Choroid plexus epithelial cell (primary cell): ENCODE results near the gene RAB33B.

ENCODE experiments used
- DNase-seq: peaks from one replicate; pipeline ENCODE4 v3.0.0-alpha.2; 2010; ENCODE audit warnings: low read depth
- H3K4me3 ChIP-seq: 2 replicates; pipeline ENCODE4 v1.5.1; 2011; ENCODE audit warnings: low read depth, mild to moderate bottlenecking, control low read depth, low read length, moderate library complexity
- TF ChIP-seq, protein P1 (sequence below): conservative IDR thresholded peaks from 2 replicates; pipeline ENCODE4 v1.5.1; 2011; ENCODE audit warnings: low read depth, mild to moderate bottlenecking, control low read depth, inconsistent platforms, low read length, moderate library complexity

RAB33B gene

DNA sequence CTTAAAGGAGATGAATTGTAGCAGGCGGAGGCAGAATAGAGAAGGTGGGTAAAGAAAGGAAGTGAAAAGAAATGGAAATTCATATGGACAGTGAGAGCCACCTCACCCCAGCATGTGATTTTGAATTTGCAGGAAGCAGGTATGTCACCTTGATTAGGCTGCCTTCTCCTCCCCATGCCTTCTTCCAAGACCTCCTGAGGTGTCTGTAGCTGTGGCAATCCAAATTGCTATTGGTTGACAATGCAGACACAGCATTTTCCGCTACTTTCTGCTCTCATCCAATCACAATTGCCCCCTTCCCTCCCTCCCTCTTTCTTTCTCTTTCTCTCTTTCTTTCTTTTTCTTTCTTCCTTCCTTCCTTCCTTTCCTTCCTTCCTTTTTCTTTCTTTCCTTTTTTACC lies 38.5 kb downstream of the RAB33B start:
- no peak for DNase-seq

DNA sequence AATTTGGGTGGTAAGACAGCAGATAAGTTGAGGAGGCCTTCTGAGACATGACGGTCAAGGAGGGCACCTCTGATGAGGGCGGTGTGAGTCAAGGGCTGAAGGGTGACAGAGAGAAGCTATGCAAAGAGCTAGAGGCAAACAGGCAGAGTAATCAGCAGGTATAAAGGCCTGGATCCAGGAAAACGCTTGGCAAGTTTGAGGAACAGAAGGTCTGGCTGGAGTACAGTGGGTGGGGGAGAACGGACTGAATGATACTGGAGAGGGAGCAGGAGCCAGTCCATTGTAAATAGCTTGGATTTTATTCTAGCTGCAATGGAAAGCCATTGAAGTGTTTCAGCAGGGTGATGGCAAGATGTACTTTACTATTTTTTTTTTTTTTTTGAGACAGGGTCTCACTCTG lies 39.3 kb downstream of the RAB33B start:
- DNase-seq, result no peak
- no peak overlapping the region for H3K4me3 ChIP-seq
- TF ChIP-seq, protein P1, sequence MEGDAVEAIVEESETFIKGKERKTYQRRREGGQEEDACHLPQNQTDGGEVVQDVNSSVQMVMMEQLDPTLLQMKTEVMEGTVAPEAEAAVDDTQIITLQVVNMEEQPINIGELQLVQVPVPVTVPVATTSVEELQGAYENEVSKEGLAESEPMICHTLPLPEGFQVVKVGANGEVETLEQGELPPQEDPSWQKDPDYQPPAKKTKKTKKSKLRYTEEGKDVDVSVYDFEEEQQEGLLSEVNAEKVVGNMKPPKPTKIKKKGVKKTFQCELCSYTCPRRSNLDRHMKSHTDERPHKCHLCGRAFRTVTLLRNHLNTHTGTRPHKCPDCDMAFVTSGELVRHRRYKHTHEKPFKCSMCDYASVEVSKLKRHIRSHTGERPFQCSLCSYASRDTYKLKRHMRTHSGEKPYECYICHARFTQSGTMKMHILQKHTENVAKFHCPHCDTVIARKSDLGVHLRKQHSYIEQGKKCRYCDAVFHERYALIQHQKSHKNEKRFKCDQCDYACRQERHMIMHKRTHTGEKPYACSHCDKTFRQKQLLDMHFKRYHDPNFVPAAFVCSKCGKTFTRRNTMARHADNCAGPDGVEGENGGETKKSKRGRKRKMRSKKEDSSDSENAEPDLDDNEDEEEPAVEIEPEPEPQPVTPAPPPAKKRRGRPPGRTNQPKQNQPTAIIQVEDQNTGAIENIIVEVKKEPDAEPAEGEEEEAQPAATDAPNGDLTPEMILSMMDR, result no peak

More for the DNA sequence above, 38.5 kb downstream of the RAB33B start:
- no peak overlapping the region for H3K4me3 ChIP-seq
- TF ChIP-seq, protein P1, result no peak

DNA sequence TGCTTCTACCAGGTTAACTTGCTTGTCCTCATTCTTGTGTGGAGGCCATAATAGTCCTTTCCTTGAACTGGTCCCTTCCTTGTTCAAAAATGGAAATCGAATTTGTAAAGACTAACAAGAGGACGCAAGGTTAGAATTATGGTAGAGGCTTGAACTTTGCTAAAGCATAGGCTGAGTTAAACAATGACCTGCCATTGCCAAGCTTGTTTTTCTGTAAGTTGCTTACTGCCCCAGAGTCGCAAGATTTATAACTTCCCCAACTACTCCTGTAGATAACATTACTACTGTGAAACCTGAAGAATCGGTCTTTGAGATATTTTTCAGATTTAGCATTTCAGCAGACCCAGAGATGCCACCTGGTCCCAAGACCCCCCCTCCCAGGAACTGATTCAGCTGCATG lies 45.3 kb downstream of the RAB33B start:
- no peak for DNase-seq
- TF ChIP-seq, protein P1, result no peak
- no peak overlapping the region for H3K4me3 ChIP-seq

DNA sequence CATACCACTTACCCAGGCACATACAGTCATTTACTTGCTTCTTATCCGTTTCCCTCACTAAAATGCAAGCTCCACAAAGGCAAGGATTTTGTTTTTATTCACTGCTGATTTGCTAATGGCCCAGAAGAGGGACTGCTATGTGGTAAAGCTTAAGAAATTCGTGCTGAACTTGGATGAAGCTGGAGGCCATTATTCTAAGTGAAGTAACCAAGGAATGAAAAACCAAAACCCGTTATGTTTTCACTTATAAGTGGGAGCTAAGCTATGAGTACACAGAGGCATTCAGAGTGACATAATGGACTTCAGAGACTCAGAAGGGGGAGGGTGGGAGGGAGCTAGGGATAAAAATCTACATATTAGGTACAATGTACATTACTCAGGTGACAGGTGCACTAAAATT lies 47.2 kb downstream of the RAB33B start:
- no peak for DNase-seq
- H3K4me3 ChIP-seq, result no peak overlapping the region
- TF ChIP-seq, protein P1, result no peak

DNA sequence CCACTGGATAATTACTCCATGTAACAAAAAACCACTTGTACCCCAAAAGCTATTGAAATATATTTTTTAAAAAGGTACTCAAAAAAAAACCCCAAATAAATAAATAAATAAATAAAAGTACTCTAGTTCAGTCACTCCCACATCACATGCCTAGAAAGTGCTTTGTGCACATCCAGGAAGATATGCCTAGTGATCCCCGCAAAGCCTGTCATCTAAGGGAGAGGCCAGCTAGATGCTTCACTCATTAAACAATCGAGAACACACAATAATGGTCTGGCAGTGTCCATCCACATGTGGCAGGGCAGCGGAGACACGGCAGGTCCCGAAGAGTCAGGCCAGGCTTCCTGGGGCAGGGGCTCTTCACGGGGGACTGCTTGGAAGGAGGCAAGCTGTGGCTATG lies 47.6 kb downstream of the RAB33B start:
- H3K4me3 ChIP-seq, result no peak overlapping the region
- TF ChIP-seq, protein P1, result no peak
- DNase-seq, result no peak

DNA sequence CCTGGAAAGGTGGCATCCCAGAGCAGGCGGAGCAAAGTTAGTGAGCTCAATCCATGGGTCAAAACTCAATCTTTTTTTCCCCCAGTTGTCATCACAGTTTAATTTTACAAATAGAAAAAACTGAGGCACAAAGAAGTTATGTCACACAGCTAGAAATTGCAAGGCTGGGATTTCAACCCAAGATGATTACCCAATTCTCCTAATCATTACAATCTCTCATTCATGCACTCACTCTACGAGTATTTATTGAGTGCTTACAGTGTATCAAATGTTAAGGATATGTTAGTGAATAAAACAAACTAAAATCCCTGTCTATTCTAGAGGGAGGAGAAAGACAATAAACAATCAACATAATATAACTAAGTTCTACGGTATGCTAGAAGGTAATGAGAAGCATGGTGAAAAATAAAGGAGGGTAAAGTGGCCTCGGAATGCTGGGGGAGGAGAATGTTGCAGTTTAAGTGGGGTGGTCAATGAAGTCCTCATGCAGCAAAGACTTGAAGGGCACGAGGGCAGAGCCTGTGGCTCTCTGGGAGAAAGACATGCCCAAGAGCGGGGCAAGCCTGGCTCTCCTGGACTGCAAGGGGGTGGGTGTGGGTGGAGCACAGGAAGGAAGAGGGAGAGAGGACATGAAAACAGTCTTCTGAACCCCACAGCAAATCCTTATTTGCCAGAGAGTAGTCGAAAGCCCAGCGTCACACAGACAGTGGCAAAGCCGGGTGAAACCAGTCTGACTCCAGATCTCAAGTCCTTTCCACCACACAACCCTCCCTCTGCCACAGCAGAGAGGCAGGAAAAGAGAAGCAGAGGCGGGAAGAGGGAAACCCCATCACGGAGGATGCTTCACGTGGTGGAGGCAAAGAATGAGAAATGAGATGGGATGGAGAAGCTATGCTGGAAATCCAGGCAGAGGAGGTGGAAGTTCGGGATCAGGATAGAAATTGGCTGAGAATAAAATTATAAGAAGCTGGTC lies 48.3 kb downstream of the RAB33B start:
- TF ChIP-seq, protein P1, result no peak
- no peak for DNase-seq
- no peak overlapping the region for H3K4me3 ChIP-seq
